Peyer's patch (tissue), 4 donors: ENCODE measurements around the gene MEIS1.

Source experiments
- POLR2A ChIP-seq, 2 donors: fragments of 450-650 bp; IDR thresholded peaks; one replicate each; pipeline ENCODE4 v1.5.1; 2017; ENCODE audit warnings: antibody characterized with exemption in 2 of 2, mild to moderate bottlenecking in 2 of 2, moderate library complexity in 2 of 2
- TF ChIP-seq, protein P1 (sequence below), 6 experiments: fragments of 450-650 bp in 4 of 6; fragments of 200-600 bp in 2 of 6; sonication (generic) in 1 of 6; IDR thresholded peaks; one replicate each; pipeline ENCODE4 v1.5.1; 2017 to 2019; ENCODE audit warnings: antibody characterized with exemption in 6 of 6, mild to moderate bottlenecking in 3 of 6, moderate library complexity in 1 of 6

DNA sequence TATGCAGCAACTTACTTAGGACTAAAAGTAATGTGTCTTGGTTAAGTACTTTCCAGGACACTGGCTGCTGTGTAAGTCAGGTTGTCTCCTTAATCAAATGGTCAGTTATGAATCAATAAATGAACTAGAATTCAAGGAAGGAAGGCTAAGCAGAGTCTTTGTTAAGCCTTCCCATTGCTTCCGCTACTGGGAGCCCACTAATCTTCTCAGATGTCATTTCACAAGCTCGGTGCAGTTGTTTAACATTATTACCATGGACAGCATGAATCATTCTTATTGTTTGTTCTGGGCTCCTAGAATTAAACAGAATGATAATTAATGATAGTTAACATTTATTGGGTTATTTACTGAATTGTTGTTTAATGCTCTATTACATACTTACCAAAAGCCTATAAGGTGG is 26.0 kb upstream of the MEIS1 start:
- TF ChIP-seq, protein P1, sequence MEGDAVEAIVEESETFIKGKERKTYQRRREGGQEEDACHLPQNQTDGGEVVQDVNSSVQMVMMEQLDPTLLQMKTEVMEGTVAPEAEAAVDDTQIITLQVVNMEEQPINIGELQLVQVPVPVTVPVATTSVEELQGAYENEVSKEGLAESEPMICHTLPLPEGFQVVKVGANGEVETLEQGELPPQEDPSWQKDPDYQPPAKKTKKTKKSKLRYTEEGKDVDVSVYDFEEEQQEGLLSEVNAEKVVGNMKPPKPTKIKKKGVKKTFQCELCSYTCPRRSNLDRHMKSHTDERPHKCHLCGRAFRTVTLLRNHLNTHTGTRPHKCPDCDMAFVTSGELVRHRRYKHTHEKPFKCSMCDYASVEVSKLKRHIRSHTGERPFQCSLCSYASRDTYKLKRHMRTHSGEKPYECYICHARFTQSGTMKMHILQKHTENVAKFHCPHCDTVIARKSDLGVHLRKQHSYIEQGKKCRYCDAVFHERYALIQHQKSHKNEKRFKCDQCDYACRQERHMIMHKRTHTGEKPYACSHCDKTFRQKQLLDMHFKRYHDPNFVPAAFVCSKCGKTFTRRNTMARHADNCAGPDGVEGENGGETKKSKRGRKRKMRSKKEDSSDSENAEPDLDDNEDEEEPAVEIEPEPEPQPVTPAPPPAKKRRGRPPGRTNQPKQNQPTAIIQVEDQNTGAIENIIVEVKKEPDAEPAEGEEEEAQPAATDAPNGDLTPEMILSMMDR (IDR thresholded peaks at IDR 0.05) = no peak
- TF ChIP-seq POLR2A (IDR thresholded peaks at IDR 0.05) = no peak
